ENCODE results near the gene DCHS1. TPM values are rescaled to one million over a fixed set of nuclear protein-coding genes. Genes with fewer than 3 reads are reported as not detected.

Gene DCHS1
- total RNA-seq, 3 donors from 2014 or later = 7.2 to 18.0 (median 13.8) TPM

GRCh38 chr11:6674862-6675261 lies 19.3 kb upstream of the DCHS1 start:
- Histone ChIP-seq H3K36me3 (no peaks in the 10 kb centered on the region), H3K4me3 (no peak overlapping the region), H3K9me3 (no peaks in the 10 kb centered on the region), H3K4me1 (no peaks in the 10 kb centered on the region), H3K27ac (no peak overlapping the region), H3K27me3 (no peaks in the 10 kb centered on the region)
- TF ChIP-seq, protein P1, sequence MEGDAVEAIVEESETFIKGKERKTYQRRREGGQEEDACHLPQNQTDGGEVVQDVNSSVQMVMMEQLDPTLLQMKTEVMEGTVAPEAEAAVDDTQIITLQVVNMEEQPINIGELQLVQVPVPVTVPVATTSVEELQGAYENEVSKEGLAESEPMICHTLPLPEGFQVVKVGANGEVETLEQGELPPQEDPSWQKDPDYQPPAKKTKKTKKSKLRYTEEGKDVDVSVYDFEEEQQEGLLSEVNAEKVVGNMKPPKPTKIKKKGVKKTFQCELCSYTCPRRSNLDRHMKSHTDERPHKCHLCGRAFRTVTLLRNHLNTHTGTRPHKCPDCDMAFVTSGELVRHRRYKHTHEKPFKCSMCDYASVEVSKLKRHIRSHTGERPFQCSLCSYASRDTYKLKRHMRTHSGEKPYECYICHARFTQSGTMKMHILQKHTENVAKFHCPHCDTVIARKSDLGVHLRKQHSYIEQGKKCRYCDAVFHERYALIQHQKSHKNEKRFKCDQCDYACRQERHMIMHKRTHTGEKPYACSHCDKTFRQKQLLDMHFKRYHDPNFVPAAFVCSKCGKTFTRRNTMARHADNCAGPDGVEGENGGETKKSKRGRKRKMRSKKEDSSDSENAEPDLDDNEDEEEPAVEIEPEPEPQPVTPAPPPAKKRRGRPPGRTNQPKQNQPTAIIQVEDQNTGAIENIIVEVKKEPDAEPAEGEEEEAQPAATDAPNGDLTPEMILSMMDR (IDR thresholded peaks at IDR 0.05) = no peak
- TF ChIP-seq POLR2A (IDR thresholded peaks at IDR 0.05) (no peak), POLR2AphosphoS5 (IDR thresholded peaks at IDR 0.05) (no peak)
- no peak for DNase-seq (ENCODE audit: low spot score in 2 of 2)
- intact Hi-C loops (cut with DNase I; ENCODE audit: low total_unique reads) = no loop called here

- no peak for TF ChIP-seq POLR2AphosphoS5 (IDR thresholded peaks at IDR 0.05)
- no peak for TF ChIP-seq POLR2A (IDR thresholded peaks at IDR 0.05)
- TF ChIP-seq, protein P1 (IDR thresholded peaks at IDR 0.05) = no peak
- no peak for DNase-seq (ENCODE audit: low spot score in 2 of 2)
- no peaks in the 10 kb centered on the region for H3K27me3 ChIP-seq
- no peaks in the 10 kb centered on the region for H3K4me1 ChIP-seq
- no peak overlapping the region for H3K27ac ChIP-seq
- H3K4me3 ChIP-seq = no peak overlapping the region
- intact Hi-C loops (cut with DNase I; ENCODE audit: low total_unique reads) = no loop called here
- no peaks in the 10 kb centered on the region for H3K36me3 ChIP-seq
- no peaks in the 10 kb centered on the region for H3K9me3 ChIP-seq
Observed at GRCh38 chr11:6674219-6674597, 18.6 kb upstream of the DCHS1 start.

DNA sequence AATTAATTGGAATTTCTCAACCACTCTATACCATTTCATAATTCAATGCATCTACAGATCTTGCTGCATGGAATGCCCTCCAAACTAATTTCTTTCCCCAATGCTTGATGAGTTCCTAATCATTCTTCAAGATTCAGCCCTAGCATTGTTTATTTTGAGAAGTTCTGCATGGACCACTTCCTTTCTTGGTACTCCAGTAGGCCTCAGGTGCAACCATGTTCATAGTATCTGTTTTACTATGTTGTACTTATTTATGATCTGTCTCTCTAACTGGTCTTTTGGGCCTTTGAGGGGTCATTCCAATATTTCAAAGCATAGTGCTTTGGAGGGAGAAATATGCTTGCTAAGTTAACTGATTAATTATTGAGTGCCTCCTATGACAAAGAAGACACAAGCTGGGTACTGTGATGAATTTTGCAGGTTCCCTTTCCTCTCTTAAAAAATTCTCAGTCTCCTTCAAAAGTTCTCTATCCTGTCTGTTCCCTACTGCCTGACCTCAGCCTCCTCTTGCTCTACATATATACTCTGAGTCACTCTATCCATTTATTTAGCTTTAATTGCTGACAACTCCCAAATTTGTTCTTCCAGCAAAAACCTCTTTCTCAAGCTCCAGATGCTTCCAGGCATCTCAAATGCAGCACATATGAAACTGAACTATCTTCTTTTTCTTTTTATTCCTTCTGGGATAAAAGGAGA lies 18.1 kb upstream of the DCHS1 start:
- Histone ChIP-seq H3K9me3 (no peaks in the 10 kb centered on the region), H3K4me3 (no peak overlapping the region), H3K27me3 (no peaks in the 10 kb centered on the region), H3K36me3 (no peaks in the 10 kb centered on the region), H3K4me1 (no peaks in the 10 kb centered on the region), H3K27ac (no peak overlapping the region)
- intact Hi-C loops (cut with DNase I; ENCODE audit: low total_unique reads) = no loop called here
- TF ChIP-seq POLR2A (IDR thresholded peaks at IDR 0.05) = no peak
- no peak for TF ChIP-seq POLR2AphosphoS5 (IDR thresholded peaks at IDR 0.05)
- TF ChIP-seq, protein P1 (IDR thresholded peaks at IDR 0.05) = no peak
- no peak for DNase-seq (ENCODE audit: low spot score in 2 of 2)

GRCh38 chr11:6671991-6672390 lies 16.4 kb upstream of the DCHS1 start:
- DNase-seq (ENCODE audit: low spot score in 2 of 2) = no peak
- no peaks in the 10 kb centered on the region for H3K4me1 ChIP-seq
- H3K9me3 ChIP-seq = no peaks in the 10 kb centered on the region
- no peak for TF ChIP-seq POLR2A (IDR thresholded peaks at IDR 0.05)
- H3K27ac ChIP-seq = no peak overlapping the region
- H3K27me3 ChIP-seq = no peaks in the 10 kb centered on the region
- H3K36me3 ChIP-seq = no peaks in the 10 kb centered on the region
- intact Hi-C loops (cut with DNase I; ENCODE audit: low total_unique reads) = no loop called here
- H3K4me3 ChIP-seq = no peak overlapping the region

DNA sequence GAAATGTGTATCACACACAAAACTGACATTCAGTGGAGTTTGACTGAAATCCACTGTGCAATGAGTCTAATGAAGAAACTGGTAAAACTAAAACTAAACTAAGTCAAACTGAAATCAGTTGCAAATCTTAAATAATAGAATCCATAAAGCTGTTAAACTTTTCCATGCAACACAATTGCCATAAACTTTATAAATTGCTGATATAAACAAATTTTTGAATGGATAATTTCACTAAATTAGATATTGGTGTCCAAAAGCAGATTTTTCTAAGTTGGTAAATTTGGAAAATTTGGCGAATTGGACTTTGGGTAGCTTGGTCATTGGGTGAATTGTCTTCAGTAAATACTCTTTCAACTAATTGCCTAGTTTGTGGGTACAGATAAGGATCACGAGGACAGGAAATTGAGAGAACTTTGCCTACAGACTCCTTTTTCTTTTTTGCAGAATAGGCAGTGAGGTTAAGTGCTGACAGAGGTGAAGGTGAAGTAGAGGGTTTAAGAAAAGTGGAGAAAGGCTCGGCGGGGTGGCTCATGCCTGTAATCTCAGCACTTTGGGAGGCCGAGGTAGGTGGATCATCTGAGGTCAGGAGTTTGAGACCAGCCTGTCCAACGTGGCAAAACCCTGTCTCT lies 14.7 kb upstream of the DCHS1 start:
- Histone ChIP-seq H3K27ac (no peak overlapping the region), H3K9me3 (no peaks in the 10 kb centered on the region), H3K36me3 (no peaks in the 10 kb centered on the region), H3K4me1 (no peaks in the 10 kb centered on the region), H3K4me3 (no peak overlapping the region), H3K27me3 (no peaks in the 10 kb centered on the region)
- no peak for DNase-seq (ENCODE audit: low spot score in 2 of 2)
- intact Hi-C loops (cut with DNase I; ENCODE audit: low total_unique reads) = no loop called here
- TF ChIP-seq POLR2AphosphoS5 (IDR thresholded peaks at IDR 0.05) (no peak), POLR2A (IDR thresholded peaks at IDR 0.05) (no peak)
- TF ChIP-seq, protein P1 (IDR thresholded peaks at IDR 0.05) = no peak
